RCC 7860 (cell line): ENCODE results near the gene ZNF503.
A peak's percentile ranks its signal among the peaks of the same experiment; 100 is the strongest.

ENCODE experiments used
- DNase-seq: peaks from one replicate; pipeline ENCODE4 v3.0.0-alpha.2; 2015; ENCODE audit warnings: low spot score
- FAIRE-seq: peaks from 2 replicates; lab custom pipeline; 2012; peaks lifted over from hg19 to GRCh38; lab: Jason Lieb, UNC

Gene ZNF503

DNA sequence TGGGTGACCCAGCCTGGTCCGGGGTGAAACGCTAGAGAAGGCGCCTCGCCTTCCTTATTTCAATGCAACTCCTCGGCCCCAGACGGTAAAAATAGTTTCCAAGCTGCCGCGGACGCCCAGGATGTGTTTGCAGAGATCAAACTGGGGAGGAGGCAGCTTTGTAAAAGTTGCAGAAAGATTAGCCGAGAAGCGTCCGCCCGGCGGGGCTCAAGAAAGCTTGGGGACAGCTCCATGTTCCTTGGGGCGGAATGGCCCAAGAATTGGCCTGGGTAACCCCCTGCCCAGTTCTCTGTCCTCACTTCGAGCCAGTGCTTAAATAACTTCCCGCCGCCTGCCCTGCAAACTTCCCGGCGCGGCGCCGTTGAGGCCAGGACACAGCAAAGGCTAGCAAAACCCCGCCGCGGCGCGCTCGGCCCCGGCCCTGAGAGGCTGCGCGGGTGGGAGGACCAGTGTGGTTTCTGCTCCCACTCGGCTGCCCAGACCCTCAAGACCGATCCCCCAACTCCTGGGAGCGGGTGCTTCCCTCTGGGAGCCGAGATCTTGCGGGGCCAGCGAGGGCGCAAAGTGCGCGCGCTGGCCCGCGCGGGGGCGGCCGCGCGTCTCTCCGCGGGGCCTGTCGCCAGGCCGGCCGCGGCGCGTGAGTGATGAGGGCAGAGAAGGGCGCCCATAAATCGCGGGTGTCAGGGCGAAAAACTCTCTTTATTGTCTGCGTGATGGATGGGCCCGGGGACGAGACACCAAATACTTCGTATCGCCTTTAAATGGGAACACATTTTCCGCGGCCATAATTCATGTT, 6.3 kb upstream of the ZNF503 start:
- no peak for DNase-seq
- FAIRE-seq, result no peak

DNA sequence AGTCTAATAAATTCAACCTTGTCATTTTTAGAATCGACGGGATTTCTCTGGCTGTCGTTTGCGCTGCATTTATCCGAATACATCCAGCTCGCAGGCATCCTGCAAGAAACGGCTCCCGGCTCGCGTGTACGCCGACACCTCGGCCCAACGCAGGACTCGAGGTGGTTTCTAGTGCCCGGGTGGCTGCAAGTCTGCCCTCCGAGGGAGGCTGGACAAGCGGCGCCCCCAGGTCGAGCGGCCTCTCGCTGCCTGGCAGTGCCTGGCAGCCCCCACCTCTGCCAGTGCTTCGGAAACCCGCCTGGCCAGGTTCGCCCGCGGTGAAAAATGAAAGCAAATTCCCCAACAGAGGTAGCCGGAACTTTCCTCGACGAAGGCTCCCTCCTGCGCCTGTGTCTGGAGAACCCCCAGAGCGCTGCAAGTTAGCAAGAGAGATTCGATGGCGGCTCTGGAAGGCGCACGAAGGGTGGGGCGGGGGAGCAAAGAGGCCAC, 5.7 kb upstream of the ZNF503 start:
- no peak for DNase-seq
- FAIRE-seq, result no peak

DNA sequence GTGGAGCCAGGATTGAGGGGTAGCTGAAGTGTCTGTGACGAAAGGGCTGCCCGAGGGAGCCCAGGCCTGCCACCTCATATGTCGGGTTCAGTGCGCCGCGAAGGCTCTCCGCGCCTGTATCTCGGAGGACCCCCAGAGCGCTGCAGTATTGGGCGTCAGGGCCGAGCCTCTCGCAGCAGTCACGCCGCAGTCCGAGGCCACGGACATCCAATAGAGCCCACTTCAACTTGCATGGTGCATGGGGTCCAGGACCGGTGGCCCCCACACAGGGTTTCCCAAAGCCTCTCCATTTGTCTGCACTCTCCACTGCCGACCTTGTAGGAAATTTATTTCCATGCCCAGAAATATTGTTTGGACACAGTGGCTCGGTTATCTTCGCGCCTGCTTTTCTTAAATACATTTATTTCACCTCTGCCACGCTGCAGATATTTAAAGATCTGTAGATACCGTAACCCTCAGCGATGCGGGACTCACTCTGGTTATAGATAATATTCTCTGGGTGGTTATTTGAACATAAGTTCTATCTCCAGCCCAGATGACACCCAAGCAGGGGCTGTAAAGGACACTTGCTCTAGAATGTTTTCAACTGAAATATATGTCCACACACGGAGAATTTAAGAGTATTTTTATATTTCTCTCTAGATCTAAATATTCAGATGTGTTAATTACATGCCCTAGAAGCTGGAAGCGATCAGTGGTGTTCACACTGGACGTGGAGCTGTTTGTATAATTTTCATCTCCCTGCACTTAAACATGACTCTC, 5.1 kb upstream of the ZNF503 start:
- no peak for FAIRE-seq
- DNase-seq, result no peak

DNA sequence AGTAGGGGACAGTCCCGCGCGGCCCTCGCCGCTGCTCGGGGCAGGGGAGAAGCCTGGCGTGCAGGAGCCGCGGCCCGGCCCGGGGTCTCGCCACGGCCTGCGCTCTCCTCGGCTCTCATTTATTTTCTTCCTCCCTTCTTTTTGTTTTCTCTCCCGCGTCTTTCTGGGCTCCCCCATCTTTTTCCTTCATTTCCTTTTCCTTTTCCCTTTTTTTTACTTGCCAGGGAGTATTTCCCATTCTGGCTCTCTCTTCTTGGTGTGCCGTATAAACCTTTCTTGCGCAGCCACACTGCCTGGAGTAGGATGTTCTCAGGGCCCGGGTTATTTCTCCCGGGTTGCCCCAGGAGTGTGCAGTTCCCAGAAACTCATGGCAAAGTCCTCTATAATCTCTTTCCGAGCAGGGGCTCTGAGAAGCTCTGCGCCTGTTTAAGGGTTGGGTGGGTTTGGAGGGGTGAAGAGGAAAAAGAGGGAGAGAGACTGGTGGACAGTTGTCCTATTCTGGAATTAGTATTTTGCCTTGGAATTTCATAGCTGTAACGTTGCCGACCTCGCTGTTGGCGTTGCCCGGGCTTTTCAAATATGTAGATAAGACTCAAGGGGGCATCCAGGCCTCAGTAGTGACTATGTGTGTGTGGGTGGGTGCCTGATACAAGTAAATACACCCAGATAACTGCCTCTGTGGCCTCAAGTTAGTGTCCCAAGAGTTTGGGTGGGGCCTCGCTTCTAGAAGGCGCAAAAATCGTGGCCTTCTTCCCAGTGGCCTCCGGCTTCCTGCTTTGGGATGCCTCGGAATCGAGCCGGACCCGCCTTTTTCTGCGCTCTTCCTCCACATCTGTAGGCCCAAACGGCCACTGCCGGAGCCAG, 4.3 kb upstream of the ZNF503 start:
- FAIRE-seq (no peak), DNase-seq (no peak)

DNA sequence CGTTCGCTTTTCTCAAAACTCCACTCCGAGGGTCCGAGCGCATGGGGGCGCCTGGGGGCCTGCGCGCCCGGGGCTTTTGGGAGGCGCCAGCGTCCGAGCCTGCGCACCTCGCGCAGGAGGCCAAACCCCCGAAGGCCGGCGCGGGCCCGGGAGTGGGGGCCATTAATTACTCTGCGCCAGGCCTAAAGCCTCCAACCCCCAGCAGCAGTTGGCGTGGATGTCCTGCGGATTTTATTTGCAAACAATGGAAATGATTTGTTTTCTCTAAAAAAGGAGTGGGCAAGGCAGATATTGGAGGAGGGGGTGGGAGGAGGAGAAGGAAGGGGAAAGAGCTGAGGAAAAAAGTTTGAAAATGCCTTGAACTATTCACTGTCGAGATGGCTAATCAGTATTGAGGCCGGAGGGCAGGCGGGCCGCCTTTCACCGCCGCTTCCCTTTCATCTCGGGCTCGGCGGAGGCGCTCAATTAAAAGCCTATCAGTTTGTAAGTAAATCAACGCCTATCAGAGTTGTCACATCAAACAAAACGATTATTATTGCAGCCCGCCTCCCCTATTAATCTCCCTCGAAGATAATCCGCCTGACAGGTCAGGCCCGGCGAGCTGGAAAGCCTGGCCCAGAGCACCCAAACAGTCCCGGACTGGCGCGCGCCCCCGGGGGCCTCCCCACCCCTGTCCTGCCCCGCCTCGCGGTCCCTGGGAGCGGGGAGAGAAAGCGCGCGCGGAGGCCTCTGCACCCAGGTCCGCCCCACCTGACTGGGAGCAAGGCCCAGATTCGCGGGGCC, 3.4 kb upstream of the ZNF503 start:
- DNase-seq, result no peak
- FAIRE-seq, result no peak

DNA sequence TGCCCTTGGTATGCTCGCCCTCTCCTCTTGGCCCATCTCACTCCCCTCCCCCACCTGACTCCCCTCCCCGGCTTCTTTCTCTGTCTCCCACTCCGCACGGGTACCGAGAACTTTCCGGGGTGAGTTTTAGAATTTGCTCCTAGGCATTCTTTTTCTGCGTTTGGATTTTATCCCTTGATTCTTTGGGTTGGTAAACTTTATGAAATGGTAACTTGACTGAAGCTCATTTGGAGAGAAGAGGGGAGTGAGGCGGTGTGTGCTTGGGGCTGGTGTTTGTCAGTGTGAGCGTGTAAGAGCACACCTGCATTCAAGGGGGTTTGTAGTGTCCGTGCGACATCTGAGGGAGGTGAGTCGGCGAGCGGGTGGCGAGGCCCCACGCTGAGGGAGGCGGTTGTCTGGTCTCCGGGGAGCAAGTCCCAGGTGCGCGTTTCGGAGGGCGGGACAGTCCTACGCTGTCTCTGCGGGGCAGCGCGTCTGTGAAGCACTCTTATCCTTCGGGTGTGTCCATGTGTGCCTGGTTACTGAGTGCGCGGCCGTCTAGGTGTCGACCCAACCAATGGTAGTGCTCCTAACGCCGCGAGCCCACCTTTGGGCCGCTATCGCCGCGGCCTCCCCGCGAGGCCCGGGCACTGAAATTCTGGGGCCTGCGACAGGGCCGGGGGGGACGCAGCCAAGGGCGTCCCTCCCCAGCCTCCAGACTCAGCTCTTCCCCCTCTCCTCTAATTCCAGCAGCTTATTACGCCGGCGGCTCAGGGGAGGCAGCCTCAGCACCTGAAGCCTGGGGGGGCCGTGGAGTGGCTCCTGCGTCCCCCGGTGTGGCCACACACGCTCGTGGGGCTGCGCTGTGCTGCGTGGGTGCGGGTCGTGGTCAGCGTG, 2.6 kb upstream of the ZNF503 start:
- FAIRE-seq (no peak), DNase-seq (peak; percentile 14)

DNA sequence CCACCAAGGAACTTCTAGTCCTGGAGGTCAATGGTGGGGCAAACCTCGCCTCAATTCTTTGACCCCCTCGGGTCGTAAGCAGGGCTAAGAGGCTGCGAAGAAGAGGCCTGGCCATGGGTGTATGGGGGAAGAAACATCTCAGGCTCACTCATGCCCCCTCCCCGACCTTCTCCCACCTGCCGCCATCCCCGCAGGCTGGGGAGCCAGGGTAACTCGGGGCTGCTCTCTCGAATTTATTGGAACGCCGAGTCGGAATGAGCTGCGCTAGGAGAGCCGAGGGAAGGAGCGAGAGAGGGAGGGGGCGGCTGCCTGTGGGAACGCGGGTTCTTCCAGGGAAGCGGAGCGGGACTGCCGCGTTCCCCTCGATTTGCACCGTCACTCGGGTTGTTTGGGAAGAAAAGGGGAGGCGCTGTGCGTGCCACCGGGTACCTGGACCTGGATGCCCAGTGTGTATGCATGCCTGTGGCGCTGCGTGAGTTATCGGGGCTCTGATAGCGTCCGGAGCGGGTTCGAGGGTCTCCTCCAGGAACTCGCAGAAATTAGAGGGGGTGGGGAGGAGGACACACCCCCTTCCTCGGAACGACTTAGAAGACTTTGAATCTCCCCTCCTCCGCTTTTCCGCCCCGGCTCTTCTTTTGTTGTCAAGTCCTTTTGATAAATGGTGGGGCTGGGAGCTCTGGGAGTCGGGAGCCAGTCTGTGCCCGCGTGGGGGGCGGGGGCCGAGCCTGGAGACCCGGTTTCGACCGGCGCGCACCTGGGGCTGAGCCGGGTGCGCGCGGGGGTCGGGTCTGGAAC, 1.8 kb upstream of the ZNF503 start:
- DNase-seq (peak; percentile 7), FAIRE-seq (no peak)

DNA sequence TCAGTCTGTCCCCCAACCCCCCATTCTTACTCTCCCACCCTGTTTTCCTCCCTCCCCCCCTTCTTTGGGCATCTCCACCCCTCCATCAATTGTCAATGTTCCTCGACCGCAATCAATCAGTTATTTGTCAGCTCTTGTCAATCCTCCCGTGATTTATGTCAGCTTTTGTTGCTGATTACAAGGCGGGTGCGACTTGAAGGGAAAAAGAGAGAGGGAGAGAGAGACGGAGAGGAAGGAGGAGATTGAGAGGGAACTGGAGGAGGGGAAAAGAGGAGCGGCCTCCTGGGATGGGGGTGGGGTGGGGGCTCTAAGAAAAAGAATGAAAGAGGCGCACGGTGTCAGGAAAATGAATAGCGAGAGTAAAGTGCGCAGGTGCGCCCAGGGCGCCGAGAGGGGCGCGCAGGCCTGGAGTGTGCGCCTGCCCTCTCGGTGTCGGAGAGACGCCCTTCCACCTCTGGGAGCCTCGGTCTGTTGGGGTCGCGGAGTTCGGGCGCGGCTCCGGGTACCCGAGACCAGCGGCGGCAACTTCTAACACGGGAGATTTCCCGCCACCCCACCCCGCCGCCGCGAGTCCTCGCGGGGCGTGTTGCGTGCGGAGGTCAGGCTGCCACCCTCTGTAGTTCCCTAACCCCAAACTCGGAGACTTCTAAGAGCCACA, 1.1 kb upstream of the ZNF503 start:
- peak; percentile 36 for DNase-seq
- FAIRE-seq, result no peak

DNA sequence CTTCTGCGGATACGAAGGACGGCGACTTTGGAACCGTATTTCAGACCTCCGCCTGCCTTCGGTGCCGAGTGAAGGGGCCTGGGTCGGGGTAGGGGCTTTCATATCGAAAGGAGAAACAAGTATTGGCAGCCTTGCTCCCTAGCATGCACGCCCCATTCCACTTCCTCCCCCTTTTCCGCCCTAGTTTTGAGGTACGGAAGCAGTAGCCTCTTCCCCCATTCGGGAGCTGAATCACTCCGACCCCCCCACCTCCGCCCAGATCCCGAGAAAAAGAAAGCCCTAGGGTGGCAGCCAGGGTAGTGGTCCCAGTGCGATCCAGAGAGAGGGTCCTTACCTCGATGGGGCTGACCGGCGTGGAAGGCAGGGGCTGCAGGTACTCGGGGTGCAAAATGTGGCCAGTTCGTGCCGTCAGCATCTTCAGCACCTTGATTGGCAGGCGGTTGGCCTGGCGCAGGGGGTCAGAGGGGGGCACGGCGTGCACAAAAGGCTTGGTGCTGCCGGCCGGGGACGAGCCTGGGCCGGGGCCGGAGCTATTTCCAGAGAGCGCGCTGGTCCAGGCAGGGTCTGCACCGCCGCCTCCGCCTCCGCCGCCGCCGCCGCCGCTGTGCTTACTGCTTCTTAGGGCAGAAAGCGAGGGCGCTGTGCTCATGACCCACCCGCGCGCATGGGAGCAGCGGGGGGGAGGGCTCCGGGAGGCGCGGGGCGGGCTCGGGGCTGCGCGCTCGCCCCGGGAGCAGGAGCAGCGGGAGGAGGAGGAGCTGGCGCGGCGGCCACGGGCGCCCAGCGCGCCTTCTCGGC, 594 bp downstream of the ZNF503 start:
- DNase-seq (peak; percentile 45), FAIRE-seq (no peak)

DNA sequence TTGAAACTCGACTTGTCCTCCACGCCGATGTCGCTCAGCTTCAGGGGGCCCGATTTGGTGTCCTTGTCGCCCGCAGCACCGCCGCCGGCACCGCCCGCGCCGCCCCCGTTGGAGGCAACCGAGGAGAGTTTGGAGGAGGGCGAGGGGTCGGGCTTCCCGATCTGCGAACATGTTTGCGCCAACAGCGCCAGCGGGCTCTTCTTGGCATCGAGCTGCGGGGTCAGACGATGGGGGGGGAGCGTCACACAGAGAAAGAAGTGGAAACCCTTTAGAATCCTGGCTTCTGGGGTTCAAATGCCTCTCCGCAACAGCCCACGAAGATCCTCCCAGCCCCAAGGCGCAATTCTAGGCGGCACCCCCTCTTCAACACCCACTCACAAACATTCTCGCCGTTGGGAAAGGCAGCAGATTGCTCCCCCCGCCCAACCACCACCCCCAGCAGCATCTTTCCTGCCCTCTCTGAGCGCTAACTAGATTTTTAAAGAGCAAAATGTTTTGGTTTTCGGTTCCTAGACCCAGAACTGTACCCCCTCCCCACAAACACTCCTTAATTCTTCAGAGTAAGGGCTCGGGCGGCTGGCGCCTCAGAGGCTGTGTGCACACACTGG, 1.3 kb downstream of the ZNF503 start:
- no peak for DNase-seq
- FAIRE-seq, result no peak

DNA sequence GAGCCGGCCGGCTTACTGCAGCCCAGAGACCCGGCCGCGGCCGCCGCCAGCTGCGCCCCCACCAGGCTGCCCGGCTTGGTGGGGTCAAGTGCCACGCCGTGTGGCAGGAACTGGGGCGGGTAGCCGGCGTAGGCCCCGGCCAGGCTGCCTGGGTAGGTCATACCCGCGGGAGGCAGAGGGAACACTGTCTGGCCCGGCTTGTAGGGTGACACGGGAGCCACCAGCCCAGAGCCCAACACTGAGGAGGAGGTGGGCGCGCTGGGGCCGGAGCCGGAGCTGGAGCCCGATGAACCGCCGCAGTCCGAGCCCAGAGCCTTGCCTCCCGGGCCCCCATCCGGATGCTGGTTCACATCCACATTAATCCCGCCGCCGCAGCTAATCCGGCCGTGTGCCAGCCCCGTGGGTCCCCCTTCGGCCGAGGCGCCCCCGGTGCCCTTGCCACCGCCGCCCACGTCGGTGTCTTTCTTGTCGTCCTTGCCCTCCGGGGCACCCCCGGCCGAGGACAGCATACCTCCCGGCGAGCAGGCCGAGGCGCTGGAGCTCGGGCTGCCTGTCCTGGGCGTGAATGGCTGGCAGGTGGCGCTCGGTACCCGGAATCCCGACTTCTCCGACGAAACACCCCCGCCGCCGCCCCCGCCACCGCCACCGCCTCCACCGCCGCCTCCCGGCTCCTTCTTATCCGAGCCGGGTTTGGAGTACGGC, 2.0 kb downstream of the ZNF503 start:
- FAIRE-seq (no peak), DNase-seq (peak; percentile 50)

DNA sequence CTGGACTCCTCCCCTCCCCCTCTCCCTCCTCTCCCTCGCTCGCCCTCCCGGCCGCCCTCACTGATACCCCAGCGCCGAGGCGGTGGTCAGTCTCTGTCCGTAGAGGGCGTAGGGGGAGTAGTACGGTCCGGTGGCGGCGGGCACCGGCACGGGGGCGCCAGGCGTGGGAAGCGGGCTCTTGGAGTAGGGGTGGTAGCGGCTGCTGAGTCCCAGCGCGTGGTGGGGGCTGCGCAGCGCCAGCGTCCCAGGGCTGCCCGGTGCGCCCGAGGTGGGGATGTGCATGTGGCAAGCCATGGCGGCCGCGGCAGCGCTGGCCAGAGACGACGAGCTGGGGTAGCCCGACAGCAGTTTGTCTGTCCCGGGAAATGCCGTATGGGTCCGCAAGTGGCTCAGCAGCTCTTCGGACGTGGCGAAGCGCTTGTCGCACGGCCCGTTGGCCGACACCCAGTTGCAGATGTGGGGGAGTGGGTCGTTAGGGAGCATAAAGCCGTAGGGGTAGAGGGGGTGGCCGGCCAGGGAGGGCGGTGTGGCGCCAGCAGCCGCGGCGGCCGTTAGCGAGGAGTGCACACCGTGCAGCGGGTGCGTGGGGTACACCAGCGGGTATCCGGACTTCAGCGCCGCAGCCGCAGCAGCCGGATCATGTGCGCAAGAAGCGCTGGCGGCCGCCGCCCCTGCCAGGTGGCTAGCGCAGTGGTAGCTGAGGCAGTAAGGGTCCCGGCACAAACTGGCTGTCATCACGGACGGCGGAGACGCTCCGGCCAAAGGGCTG, 2.7 kb downstream of the ZNF503 start:
- FAIRE-seq (no peak), DNase-seq (no peak)

DNA sequence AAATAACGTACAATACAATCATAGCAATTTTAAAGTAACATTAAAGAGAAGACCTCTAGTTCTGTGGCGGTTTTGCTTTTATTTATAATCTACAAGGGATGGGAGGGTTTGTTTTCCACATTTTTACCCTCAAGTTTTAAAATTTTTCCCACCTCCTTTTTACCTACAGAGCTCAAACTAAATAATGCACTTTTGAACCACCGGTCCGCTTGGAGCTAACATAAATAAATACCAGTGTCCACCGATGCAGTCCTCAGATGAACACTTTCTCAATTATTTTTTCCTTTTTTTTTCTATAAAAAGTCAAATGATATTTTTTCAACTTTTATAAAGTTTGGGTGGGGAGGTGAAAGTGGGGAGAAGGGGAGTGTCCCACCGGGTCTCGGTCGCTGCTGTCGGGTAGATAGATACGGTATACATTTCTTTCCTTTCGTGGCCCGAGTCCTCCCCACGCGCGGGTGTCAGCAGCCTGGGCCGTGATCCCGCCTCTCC, 3.3 kb downstream of the ZNF503 start:
- no peak for DNase-seq
- FAIRE-seq, result no peak

DNA sequence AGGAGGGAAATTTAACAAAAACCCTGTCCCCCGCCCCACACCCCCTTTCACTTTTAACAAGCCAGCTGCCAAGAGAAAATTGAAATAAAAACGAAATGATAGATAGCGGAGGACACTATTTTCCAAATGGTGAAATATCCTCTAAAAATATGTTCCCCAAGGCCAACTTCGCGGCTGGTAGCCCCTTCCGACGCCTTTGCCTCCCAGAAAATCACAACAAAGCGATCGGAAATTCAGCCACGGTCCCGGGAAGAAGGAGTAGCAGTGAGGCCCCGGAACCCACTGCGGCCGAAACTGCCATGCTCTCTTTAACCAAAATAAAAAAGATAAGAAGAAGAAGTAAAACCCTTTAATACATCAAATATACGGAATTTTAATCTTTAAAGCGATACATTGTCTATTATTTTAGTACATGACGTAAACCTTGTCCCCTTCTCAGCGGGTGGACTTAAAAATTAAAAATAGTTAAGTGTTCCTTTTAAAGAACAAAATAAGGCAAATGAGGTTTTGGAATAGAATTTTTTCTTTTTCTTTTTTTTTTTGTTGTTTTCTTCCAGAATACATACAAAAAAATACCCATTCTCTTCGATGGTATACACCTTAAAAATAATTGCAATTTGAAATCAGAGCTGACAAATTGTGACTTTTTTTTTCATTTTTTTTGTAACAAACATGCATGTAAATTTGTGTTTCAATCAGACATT, 3.9 kb downstream of the ZNF503 start:
- DNase-seq (no peak), FAIRE-seq (no peak)
